ENCODE results near the gene PPP4R3A.

DNA sequence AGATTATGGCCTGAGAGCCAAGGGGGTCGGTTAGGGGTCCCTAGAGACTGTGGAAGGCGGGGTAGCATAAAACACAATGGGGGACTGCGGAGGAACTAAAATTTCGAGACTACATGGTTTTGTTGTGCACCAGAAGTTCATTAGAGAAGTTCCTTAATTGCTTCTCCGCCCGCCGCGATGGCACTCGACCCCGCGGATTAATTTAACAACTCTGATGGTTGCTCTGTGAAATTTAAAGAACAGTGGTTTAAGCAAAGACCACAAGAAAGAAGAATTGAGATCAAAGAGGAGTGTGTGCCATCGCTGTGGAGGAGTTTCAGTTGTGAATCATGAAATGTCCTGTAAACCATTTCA lies 91.1 kb downstream of the PPP4R3A start:
- TF ChIP-seq, protein P1, sequence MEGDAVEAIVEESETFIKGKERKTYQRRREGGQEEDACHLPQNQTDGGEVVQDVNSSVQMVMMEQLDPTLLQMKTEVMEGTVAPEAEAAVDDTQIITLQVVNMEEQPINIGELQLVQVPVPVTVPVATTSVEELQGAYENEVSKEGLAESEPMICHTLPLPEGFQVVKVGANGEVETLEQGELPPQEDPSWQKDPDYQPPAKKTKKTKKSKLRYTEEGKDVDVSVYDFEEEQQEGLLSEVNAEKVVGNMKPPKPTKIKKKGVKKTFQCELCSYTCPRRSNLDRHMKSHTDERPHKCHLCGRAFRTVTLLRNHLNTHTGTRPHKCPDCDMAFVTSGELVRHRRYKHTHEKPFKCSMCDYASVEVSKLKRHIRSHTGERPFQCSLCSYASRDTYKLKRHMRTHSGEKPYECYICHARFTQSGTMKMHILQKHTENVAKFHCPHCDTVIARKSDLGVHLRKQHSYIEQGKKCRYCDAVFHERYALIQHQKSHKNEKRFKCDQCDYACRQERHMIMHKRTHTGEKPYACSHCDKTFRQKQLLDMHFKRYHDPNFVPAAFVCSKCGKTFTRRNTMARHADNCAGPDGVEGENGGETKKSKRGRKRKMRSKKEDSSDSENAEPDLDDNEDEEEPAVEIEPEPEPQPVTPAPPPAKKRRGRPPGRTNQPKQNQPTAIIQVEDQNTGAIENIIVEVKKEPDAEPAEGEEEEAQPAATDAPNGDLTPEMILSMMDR (IDR thresholded peaks at IDR 0.05): no peak
- TF ChIP-seq EZH2 (IDR thresholded peaks at IDR 0.05): no peak

All from neural progenitor cell (in vitro differentiated cells).